DMS 273 treated with DMSO at 0.1 percent for 48 hours (cell line): ENCODE results near the gene MYO16.

Experiments used
- DNase-seq: peaks from one replicate; lab custom pipeline; 2025; lab: John Stamatoyannopoulos, UW

The MYO16 gene

DNA sequence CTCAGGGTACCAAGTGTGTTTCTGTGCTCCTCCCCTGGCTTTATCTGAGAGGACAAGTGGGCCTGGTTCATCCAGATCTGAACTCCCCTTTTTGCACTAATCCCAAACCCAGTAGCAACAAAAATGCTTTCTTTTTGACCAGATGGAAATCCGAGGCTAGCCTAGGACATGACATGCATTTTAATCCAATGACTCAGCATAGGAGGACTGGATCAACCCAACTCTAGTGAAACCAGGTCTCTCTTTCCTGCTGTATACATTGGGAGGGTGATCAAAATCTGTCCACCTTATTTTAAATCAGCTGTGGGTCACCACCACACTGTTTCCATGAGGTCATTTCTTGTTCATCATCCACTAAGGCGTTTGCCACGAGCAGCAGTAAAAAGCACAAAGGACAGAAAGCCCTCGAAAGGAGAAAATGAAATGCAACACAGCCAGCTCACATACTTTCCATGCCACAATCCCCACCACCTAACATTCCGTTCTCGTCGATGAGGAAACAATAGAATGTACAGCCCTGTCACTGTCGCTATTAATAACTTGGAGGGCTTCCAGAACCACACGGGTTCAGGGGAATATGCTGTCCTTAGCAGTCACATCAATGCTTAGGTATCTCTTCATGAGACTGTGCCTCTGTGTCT, 614.0 kb downstream of the MYO16 start:
- DNase-seq, result no peak

DNA sequence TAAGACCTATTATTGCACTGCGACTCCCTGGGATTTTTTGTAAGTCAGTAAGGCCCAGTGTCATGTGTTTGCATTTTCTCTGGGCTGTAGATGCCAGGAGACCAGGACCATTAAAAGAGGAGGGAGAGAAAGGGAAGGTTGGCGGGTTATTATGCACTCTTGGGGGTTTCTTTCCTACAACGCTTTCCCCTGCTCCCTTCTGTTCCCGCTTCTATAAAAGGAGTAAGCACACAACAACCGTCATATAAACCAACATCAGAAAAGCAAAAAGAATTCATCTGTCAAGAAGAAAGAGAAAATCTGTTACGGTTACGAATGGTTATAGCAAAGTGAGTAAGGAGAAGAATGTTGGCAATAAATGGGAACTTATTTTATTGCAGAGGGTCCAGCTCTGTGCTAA, 615.2 kb downstream of the MYO16 start:
- DNase-seq, result no peak

DNA sequence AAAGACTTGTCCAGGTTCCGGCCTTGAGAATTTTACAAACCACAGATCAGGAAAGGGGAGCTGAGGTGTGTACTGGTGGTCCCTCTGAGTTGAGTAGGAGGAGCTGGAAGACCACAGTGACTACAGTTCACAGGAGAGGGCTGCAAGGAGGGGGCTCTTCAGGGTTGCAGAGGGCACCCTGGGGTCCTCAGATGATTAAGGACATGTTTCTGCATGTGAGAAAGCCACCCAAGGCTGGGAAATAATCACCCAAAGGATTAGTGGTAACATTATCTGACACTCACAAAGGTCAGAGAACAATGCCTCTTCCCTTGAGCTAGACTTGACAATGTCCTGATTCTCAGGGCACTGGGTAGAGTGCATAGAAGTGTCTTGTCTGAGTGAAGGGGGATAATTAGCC, 616.6 kb downstream of the MYO16 start:
- DNase-seq, result no peak

GRCh38 chr13:109249780-109250528, 620.5 kb downstream of the MYO16 start:
- DNase-seq, result no peak

DNA sequence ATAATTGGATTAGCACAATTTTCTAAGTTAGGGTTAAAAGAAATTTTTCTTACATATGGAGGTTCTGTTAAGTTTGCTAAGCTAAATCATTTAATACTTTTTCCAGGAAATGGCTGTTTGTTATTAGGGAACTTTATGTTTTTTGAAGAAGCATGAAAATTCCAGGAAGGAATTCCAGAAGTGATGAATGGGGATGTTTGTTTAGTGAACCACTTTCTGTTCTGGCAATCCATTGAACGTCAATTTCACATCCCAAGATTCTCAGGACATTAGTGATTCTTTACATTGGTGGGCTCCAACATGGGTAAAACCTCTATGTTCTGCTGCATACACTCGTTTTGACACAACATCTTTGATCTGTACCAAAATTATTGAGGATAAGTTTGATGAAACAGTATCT, 622.5 kb downstream of the MYO16 start:
- no peak for DNase-seq

- no peak for DNase-seq
These were observed 623.9 kb downstream of the MYO16 start for GRCh38 chr13:109253316-109253715.

GRCh38 chr13:109254274-109254673, 624.9 kb downstream of the MYO16 start:
- DNase-seq, result no peak

DNA sequence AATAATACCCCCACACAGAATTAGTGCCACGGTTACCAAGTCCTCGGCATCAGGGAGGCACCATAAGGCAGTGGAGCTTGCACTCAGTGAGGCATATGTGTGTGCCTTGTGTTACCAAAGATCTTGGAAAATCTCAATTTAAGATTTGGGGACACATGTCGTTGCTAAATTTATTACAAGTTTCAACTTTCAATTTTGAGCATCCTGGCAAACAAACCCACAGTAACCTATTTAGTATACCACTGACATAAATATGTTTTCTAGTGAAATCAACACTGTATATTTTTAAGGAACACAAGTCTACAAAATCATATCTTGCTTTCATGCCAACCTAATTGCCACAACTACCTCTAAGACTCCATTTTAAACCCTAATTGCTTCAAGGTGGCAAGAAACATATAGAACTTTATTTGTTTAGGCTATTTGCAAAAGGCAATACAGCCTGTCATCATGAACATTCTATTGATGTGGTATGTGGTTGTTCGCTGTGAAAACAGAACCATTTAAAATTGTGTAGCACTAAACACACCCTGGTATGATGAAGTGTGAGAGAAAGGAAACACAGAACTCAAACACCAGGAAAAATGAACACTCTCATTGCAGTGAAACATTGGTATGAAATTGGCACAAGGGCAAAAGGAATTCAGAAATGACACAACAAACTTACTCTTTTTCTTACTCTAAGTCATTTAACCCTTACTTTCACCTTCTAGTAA, 625.9 kb downstream of the MYO16 start:
- no peak for DNase-seq

- DNase-seq, result no peak
These were observed 627.7 kb downstream of the MYO16 start for GRCh38 chr13:109256866-109257760.
